ENCODE results near the gene C19orf18. TPM values are rescaled to one million over a fixed set of nuclear protein-coding genes. Genes with fewer than 3 reads are reported as not detected.

Gene C19orf18
- total RNA-seq, 2 donors from 2014 or later = 0.87 TPM; not detected in 1

- H3K36me3 ChIP-seq = peaks cover 7 to 29% of the 10 kb centered on the region in 2 donors
- no peaks in the 10 kb centered on the region for H3K9me3 ChIP-seq
Measured at GRCh38 chr19:57941593-57941992, 32.7 kb downstream of the C19orf18 start.

DNA sequence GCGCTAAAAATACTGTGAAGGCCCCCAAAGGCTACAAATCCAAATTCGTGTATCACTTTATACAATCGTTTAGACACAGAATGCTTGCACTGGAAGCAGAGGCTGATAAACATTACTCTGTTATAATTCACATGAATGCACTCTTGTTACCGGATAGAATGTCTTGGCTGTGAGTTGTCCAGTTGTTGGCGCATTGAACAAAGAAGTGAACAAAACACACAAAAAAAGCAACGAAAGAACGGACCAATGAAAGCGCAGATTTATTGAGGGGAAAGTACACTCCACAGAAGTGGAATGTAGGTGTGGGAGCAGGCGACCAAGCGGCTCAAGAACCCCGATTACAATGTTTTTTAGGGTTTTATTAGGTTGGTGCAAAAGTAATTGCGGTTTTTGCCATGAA is 38.6 kb downstream of the C19orf18 start:
- H3K27me3 ChIP-seq (replicated peaks; ENCODE audit: insufficient read depth) = no peaks in the 10 kb centered on the region
- DNase-seq (ENCODE audit: low spot score) = no peak
- peaks cover 0 to 6% of the 10 kb centered on the region in 2 donors for H3K36me3 ChIP-seq
- H3K9me3 ChIP-seq = no peaks in the 10 kb centered on the region
- H3K4me3 ChIP-seq = no peak overlapping the region
- intact Hi-C loops (cut with DNase I) = no loop called here
- no peaks in the 10 kb centered on the region for H3K4me1 ChIP-seq (replicated peaks)
- WGBS = 85% methylated on average over 12 of the region's 12 CpGs
- TF ChIP-seq POLR2AphosphoS5 (IDR thresholded peaks at IDR 0.05) (no peak), POLR2A (IDR thresholded peaks at IDR 0.05) (no peak)
- TF ChIP-seq, protein P1, sequence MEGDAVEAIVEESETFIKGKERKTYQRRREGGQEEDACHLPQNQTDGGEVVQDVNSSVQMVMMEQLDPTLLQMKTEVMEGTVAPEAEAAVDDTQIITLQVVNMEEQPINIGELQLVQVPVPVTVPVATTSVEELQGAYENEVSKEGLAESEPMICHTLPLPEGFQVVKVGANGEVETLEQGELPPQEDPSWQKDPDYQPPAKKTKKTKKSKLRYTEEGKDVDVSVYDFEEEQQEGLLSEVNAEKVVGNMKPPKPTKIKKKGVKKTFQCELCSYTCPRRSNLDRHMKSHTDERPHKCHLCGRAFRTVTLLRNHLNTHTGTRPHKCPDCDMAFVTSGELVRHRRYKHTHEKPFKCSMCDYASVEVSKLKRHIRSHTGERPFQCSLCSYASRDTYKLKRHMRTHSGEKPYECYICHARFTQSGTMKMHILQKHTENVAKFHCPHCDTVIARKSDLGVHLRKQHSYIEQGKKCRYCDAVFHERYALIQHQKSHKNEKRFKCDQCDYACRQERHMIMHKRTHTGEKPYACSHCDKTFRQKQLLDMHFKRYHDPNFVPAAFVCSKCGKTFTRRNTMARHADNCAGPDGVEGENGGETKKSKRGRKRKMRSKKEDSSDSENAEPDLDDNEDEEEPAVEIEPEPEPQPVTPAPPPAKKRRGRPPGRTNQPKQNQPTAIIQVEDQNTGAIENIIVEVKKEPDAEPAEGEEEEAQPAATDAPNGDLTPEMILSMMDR (IDR thresholded peaks at IDR 0.05) = no peak
- H3K27ac ChIP-seq = no peak overlapping the region

More at GRCh38 chr19:57941593-57941992, 32.7 kb downstream of the C19orf18 start:
- no peak for DNase-seq (ENCODE audit: low spot score)
- no peak overlapping the region for H3K27ac ChIP-seq
- H3K4me3 ChIP-seq = no peak overlapping the region
- TF ChIP-seq, protein P1 (IDR thresholded peaks at IDR 0.05) = no peak
- no peak for TF ChIP-seq POLR2AphosphoS5 (IDR thresholded peaks at IDR 0.05)
- TF ChIP-seq POLR2A (IDR thresholded peaks at IDR 0.05) = no peak
- H3K4me1 ChIP-seq (replicated peaks) = no peaks in the 10 kb centered on the region
- H3K27me3 ChIP-seq (replicated peaks; ENCODE audit: insufficient read depth) = no peaks in the 10 kb centered on the region
- 96% methylated on average over 3 of the region's 3 CpGs for WGBS
- intact Hi-C loops (cut with DNase I) = no loop called here

DNA sequence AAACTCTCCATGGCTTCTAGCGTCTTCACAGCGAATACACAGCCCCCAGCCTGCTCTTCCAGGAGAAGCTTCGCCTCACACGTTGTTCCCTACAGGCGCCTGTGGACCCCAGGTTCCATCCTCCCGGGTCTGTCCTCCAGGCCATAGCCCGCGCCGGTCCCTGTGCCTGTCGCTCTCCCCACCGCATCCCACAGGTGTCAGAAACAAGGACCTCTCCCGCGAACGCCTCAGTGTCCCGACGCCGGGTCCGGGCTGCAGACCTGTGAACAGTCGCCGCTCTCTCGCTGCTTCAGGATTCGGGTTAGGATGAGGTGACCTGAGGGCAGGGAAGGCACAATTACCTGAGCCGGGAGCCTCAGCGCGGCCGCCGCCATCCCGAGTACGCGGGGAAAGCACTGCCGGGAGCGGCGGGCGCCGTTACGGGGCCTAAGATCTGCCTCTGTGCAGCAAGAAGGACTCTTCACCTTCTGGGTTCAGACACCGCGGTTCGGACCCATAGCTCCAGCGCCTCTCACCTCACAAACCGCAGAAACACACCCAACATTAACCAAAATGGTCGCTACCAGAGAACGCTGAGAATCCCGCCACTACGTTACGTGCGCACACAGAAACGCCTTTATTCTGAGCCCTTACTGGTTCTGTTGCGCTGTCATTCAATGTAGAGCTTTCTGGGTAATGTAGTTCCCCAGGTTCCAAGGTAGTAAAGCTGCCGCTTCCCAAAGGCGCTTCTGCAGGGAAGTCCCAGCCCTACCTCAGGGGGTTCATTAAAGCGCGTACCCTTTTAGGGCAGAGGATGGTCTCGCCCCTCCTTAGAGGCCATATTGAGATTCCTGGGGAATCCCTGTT is 39.3 kb downstream of the C19orf18 start, which contains the start of gene ZNF418:
Gene ZNF418 (minus strand): TSS at position 583 of the 846 bp plus-strand sequence. CDS start 1,580 bp downstream, outside the sequence.
- H3K36me3 ChIP-seq = peaks cover 0 to 6% of the 10 kb centered on the region in 2 donors
- peak; percentile 78 for DNase-seq (ENCODE audit: low spot score)
- peak within 1 kb of the TSS; percentile 57 to 66 for H3K4me3 ChIP-seq
- peak within 1 kb of the TSS; percentile 68 to 74 for H3K27ac ChIP-seq
- WGBS = 2% methylated on average over 54 of the region's 54 CpGs
- no peaks in the 10 kb centered on the region for H3K4me1 ChIP-seq (replicated peaks)
- no peaks in the 10 kb centered on the region for H3K9me3 ChIP-seq
- TF ChIP-seq POLR2AphosphoS5 (IDR thresholded peaks at IDR 0.05) (peak; percentile 92), POLR2A (IDR thresholded peaks at IDR 0.05) (no peak)
- TF ChIP-seq, protein P1 (IDR thresholded peaks at IDR 0.05) = no peak
- intact Hi-C loops (cut with DNase I) = no loop called here
- H3K27me3 ChIP-seq (replicated peaks; ENCODE audit: insufficient read depth) = no peaks in the 10 kb centered on the region

DNA sequence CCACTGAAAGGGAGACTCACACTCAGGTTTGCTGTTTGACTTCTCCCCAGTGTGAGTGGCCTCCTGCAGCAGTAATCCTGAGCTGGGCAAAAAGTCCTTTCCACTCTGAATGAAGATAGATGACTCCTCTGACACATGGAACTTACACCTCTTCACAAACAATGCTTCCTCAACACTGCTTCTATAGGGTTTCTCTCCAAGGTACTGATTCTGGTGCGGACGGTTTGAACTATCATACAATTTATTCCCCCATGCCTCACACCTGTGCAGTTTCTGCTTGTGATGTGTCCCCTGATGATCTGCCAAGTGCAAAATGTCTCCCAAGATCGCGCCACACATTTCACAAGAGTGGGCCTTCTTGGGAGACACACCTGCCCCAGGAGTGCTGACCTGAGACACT is 46.7 kb downstream of the C19orf18 start:
- Histone ChIP-seq H3K4me1 (replicated peaks) (no peaks in the 10 kb centered on the region), H3K4me3 (no peak overlapping the region), H3K27me3 (replicated peaks; ENCODE audit: insufficient read depth) (no peaks in the 10 kb centered on the region), H3K9me3 (no peaks in the 10 kb centered on the region), H3K27ac (no peak overlapping the region), H3K36me3 (peaks cover 0 to 6% of the 10 kb centered on the region in 2 donors)
- intact Hi-C loops (cut with DNase I) = no loop called here
- DNase-seq (ENCODE audit: low spot score) = no peak
- TF ChIP-seq POLR2AphosphoS5 (IDR thresholded peaks at IDR 0.05) (no peak), POLR2A (IDR thresholded peaks at IDR 0.05) (no peak)
- TF ChIP-seq, protein P1 (IDR thresholded peaks at IDR 0.05) = no peak
- 99% methylated on average over 4 of the region's 4 CpGs for WGBS
